A673 (cell line): ENCODE results near the gene PCDHGA12. TPM values are rescaled to one million over a fixed set of nuclear protein-coding genes. Genes with fewer than 3 reads are reported as not detected.
"Not testable (repeated sequence)": the region's sequence is repeated elsewhere in the genome, so short reads cannot be mapped to it uniquely, and the experiment has no call there.

Experiments used
- BruUV-seq: library from RNA; stranded (reverse); fragments of 400-500 nt; replicated peaks from 2 replicates; lab custom pipeline; 2021; lab: Mats Ljungman, UMichigan
- CTCF ChIA-PET: fragments of 300-600 bp; sonication (Branson Sonifier 250); formaldehyde crosslinking; loops from one replicate; lab custom pipeline; 2022; ENCODE audit warnings: antibody characterized with exemption; lab: Charles Lee
- POLR2A ChIA-PET: fragments of 300-600 bp; sonication (Branson Sonifier 250); formaldehyde crosslinking; loops from one replicate; lab custom pipeline; 2022; ENCODE audit warnings: antibody characterized with exemption; ENCODE audit not compliant: low non-redundant PET; lab: Charles Lee
- DNase-seq: peaks from one replicate; pipeline ENCODE4 v3.0.0-alpha.2; 2015; ENCODE audit warnings: low spot score
- H3K27ac ChIP-seq: fragments of 200-600 bp; sonication (generic); 2 replicates; pipeline ENCODE4 v1.5.1; 2016; ENCODE audit warnings: mixed run types, low read depth, mild to moderate bottlenecking, mixed read lengths, antibody characterized with exemption, low read length; ENCODE audit not compliant: poor library complexity, severe bottlenecking
- H3K27me3 ChIP-seq: fragments of 200-600 bp; sonication (generic); replicated peaks from 2 replicates; pipeline ENCODE4 v1.6.1; 2017; ENCODE audit warnings: mixed run types, low read depth, mild to moderate bottlenecking, mixed read lengths, antibody characterized with exemption, low read length; ENCODE audit not compliant: insufficient read depth, poor library complexity
- H3K36me3 ChIP-seq: fragments of 200-600 bp; sonication (generic); 2 replicates; pipeline ENCODE4 v1.6.1; 2016; ENCODE audit warnings: mixed run types, mild to moderate bottlenecking, mixed read lengths, antibody characterized with exemption, low read length; ENCODE audit not compliant: insufficient read depth, poor library complexity, severe bottlenecking
- H3K4me1 ChIP-seq: fragments of 200-600 bp; sonication (generic); 2 replicates; pipeline ENCODE4 v1.6.1; 2017; ENCODE audit warnings: mixed run types, mild to moderate bottlenecking, mixed read lengths, antibody characterized with exemption, low read length; ENCODE audit not compliant: insufficient read depth, poor library complexity, severe bottlenecking
- H3K4me3 ChIP-seq: fragments of 200-600 bp; sonication (generic); 2 replicates; pipeline ENCODE4 v1.5.1; 2016; ENCODE audit warnings: low read depth, mixed run types, mild to moderate bottlenecking, mixed read lengths, low read length; ENCODE audit not compliant: poor library complexity, severe bottlenecking
- H3K9me3 ChIP-seq: fragments of 200-600 bp; sonication (generic); 2 replicates; pipeline ENCODE4 v1.6.1; 2016; ENCODE audit warnings: mixed run types, low read depth, mild to moderate bottlenecking, mixed read lengths, antibody characterized with exemption, low read length; ENCODE audit not compliant: poor library complexity, severe bottlenecking
- CTCF ChIP-seq: fragments of 300-800, 200-600 bp; sonication (generic); conservative IDR thresholded peaks from 2 replicates; pipeline ENCODE4 v1.5.1; 2017; ENCODE audit warnings: low read depth, mild to moderate bottlenecking, antibody characterized with exemption, low read length, moderate library complexity, mixed read lengths
- EZH2 ChIP-seq: fragments of 200-600 bp; sonication (generic); IDR thresholded peaks from 2 replicates; pipeline ENCODE4 v1.6.1; 2017; ENCODE audit warnings: borderline replicate concordance, low read depth, mild to moderate bottlenecking, mixed read lengths, antibody characterized with exemption, low read length; ENCODE audit not compliant: poor library complexity, severe bottlenecking
- intact Hi-C: fragments of 100-400 bp; cut with micrococcal nuclease; formaldehyde crosslinking; loops from one replicate; pipeline ENCODE4 v1.10.0; 2022; ENCODE audit not compliant: unreplicated experiment
- total RNA-seq: library from RNA; stranded (reverse); gene quantifications from 2 replicates; pipeline ENCODE4 v1.2.3, GENCODE V29; 2021

Gene PCDHGA12
- total RNA-seq, 1 experiment from 2014 or later: 3.5 TPM

- no TSS peak for BruUV-seq
- intact Hi-C loops: no loop called here
- Histone ChIP-seq H3K27me3 (no peaks in the 10 kb centered on the region), H3K36me3 (peaks cover 57% of the 10 kb centered on the region), H3K4me3 (no peak overlapping the region), H3K4me1 (no peaks in the 10 kb centered on the region), H3K27ac (no peak overlapping the region), H3K9me3 (peaks cover 65% of the 10 kb centered on the region)
- POLR2A ChIA-PET: no interaction called here
- CTCF ChIA-PET: no interaction called here
- no peak for TF ChIP-seq CTCF
- TF ChIP-seq EZH2: no peak
- no peak for DNase-seq
Observed at GRCh38 chr5:141431286-141431685, 979 bp downstream of the PCDHGA12 start.

- Histone ChIP-seq H3K36me3 (peaks cover 46% of the 10 kb centered on the region), H3K9me3 (peaks cover 57% of the 10 kb centered on the region)
- H3K4me1 ChIP-seq, POLR2A ChIA-PET, H3K27me3 ChIP-seq, H3K27ac ChIP-seq, H3K4me3 ChIP-seq, DNase-seq, intact Hi-C loops, BruUV-seq, CTCF ChIA-PET: not testable (repeated sequence)
Observed at GRCh38 chr5:141432308-141432707, 2.0 kb downstream of the PCDHGA12 start.

GRCh38 chr5:141432726-141433125, 2.4 kb downstream of the PCDHGA12 start:
- peaks cover 42% of the 10 kb centered on the region for H3K36me3 ChIP-seq
- H3K9me3 ChIP-seq: peaks cover 53% of the 10 kb centered on the region
- intact Hi-C loops, POLR2A ChIA-PET, H3K4me3 ChIP-seq, CTCF ChIA-PET, BruUV-seq, H3K27ac ChIP-seq, H3K27me3 ChIP-seq, DNase-seq, H3K4me1 ChIP-seq: not testable (repeated sequence)

- no peaks in the 10 kb centered on the region for H3K27me3 ChIP-seq
- H3K36me3 ChIP-seq: peaks cover 33% of the 10 kb centered on the region
- no peak overlapping the region for H3K27ac ChIP-seq
- POLR2A ChIA-PET: no interaction called here
- CTCF ChIA-PET: no interaction called here
- H3K4me1 ChIP-seq: no peaks in the 10 kb centered on the region
- no TSS peak for BruUV-seq
- H3K4me3 ChIP-seq: no peak overlapping the region
- intact Hi-C loops: no loop called here
- DNase-seq: no peak
- H3K9me3 ChIP-seq: peaks cover 43% of the 10 kb centered on the region
- TF ChIP-seq EZH2 (no peak), CTCF (no peak)
Observed at GRCh38 chr5:141434006-141434405, 3.7 kb downstream of the PCDHGA12 start.
